Measurements from ENCODE around the gene ATXN2L.
"Not testable (repeated sequence)": the region's sequence is repeated elsewhere in the genome, so short reads cannot be mapped to it uniquely, and the experiment has no call there.

ATXN2L gene

GRCh38 chr16:28880955-28881354 lies 58.2 kb downstream of the ATXN2L start:
- TF ChIP-seq POLR2A (IDR thresholded peaks at IDR 0.05; ENCODE audit: low read length) (no peak), GATA1 (IDR thresholded peaks at IDR 0.05; ENCODE audit: low read depth, low read length) (no peak)
- DNase-seq, result no peak

GRCh38 chr16:28881565-28881964 lies 58.8 kb downstream of the ATXN2L start:
- not testable (repeated sequence) for DNase-seq

- TF ChIP-seq GATA1 (IDR thresholded peaks at IDR 0.05; ENCODE audit: low read depth, low read length), result no peak
- TF ChIP-seq POLR2A (IDR thresholded peaks at IDR 0.05; ENCODE audit: low read length), result no peak
- no peak for DNase-seq
Observed at GRCh38 chr16:28882551-28883160, 59.9 kb downstream of the ATXN2L start.

- no peak for DNase-seq
- TF ChIP-seq GATA1 (IDR thresholded peaks at IDR 0.05; ENCODE audit: low read depth, low read length) (no peak), POLR2A (IDR thresholded peaks at IDR 0.05; ENCODE audit: low read length) (no peak)
Observed at GRCh38 chr16:28883221-28883996, 60.6 kb downstream of the ATXN2L start.

GRCh38 chr16:28884045-28884444 lies 61.2 kb downstream of the ATXN2L start:
- no peak for DNase-seq
- no peak for TF ChIP-seq GATA1 (IDR thresholded peaks at IDR 0.05; ENCODE audit: low read depth, low read length)
- TF ChIP-seq POLR2A (IDR thresholded peaks at IDR 0.05; ENCODE audit: low read length), result no peak
